CD4-positive, alpha-beta T cell treated with Interleukin-21 for 1 hour (primary cell): Measurements from ENCODE around the gene HIPK1.

ENCODE experiments used
- DNase-seq: peaks from one replicate; pipeline ENCODE4 v3.0.0-alpha.2; 2020

The HIPK1 gene

GRCh38 chr1:113913887-113914664 is 15.0 kb upstream of the HIPK1 start:
- DNase-seq, result no peak

- DNase-seq, result no peak
These were observed 12.2 kb upstream of the HIPK1 start for GRCh38 chr1:113916974-113917373.

GRCh38 chr1:113917400-113918082 is 11.6 kb upstream of the HIPK1 start:
- DNase-seq, result no peak

DNA sequence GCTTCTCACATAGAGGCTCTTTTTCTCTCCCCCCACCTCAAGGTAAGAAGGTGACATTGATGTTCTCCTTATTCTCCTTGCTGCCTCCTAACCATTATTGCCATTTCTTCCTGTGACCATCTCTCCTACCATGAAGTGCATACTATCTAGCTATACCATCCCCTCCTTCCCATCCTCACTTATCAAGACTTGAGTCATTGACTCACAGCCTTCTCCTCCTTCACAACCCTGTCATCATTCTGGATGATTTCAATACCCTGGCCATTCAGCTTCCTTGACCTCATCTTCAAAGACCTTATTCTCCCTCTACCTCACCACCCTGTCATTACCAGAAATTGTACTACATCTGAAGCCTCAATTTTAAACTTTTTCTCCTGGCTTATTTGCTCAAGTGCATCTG is 10.9 kb upstream of the HIPK1 start:
- no peak for DNase-seq

DNA sequence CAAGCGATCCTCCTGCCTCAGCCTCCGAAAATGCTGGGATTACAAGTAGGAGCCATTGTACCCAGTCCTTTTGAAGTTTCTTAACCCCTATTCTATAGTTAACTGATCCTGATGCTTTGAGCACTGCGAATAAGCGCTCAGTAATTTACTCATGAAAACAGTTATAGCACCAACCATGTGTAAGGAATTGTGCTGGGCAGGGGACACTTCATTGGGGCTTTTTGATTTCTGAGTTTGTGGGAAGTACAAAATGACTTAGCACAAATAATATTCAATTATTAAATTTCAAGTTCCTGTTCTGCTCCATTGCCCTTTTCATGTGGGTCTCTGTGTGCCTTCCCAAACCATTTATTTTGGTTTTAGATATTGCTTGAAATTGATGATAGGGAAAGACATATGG is 6.2 kb upstream of the HIPK1 start:
- DNase-seq, result no peak

GRCh38 chr1:113924473-113924872 is 4.7 kb upstream of the HIPK1 start:
- DNase-seq, result no peak

- no peak for DNase-seq
These were observed 765 bp upstream of the HIPK1 start for GRCh38 chr1:113928187-113928930.

DNA sequence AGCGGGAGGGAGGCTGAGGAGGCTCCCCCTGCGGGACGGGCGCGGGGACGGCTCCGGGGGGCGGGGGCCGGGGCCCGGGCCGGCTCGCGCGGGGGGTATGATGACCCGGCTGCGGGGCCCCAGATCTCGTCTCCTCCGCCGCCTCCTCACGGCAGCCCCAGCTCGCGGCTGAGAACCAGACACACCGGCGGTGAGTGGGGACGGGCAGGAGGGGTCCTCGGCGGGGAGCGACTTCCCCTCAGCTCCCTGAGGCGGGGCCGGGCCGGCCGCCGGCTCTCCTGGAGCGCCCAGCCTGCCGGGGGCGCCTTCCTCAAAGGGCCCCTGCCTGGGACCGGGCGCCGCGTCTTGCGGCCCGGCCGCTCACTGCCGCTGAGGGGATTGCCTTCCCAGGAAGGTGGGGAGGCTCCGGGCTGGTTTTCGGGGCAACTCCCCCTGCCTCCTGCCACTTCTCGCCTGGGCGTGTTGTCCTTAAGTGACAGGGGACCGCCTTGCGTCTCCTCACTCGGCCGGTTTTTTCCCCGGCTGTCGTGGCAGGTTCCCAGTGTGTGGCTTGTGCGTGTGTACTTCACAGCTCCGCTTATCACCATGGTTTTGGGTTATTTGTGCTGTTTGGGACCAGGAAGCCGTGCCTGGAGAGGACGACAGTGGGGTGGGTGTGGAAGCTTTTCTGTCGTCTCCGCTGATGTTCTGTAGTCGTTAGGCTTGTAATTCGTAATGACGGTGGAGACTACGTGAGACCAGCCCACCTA is 800 bp downstream of the HIPK1 start:
- peak; percentile 86 for DNase-seq

DNA sequence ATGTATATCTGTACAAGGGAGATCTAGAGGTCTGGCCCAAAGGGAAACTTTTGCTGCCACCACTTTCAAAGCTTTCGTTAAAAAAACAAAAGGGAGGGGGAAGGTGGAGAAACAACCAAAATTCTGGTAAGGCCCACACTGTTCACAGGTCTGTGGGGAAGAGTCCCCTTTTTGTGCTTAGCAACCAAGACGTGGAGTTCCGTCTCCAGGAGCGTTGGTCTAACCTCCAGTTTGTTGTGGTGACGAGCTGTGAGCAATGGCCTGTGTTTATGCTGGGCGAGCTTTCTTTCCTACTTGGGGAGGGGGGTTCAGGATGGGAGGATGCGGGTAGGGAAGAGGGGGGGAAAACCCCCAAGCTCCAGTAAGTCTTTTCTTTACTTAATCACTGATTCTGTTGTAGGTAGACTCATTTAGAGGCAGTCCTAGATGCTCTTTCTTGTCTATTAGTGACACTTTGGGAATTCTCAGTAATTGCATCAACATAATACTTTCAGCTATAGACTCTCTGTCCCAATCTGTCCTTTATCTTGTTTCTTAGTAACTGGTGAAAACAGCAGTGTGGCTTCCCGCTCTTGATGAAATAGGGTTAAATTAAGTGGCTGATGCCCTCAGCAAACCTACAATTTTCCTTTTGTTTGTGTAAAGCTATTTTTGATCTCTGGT is 1.5 kb downstream of the HIPK1 start:
- peak; percentile 93 for DNase-seq

DNA sequence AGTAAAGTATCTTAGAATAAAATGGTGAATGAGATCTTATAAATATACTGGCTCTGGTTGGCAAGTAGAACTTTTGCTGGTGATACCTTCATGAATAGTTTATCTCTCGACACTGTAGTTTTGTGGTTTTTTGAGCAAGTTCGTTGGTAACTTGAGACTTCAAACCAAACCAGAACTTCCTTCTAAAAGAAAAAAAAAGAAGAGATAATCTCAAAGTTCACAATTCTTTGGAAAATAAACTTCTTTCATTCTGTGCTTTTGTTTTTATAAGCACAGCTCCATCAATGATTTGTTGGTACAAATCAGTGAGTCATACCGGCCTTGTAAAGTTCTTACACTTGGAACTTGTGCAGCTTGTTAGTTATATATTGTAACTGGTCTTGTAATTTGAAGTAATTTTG is 2.3 kb downstream of the HIPK1 start:
- DNase-seq, result peak; percentile 67

DNA sequence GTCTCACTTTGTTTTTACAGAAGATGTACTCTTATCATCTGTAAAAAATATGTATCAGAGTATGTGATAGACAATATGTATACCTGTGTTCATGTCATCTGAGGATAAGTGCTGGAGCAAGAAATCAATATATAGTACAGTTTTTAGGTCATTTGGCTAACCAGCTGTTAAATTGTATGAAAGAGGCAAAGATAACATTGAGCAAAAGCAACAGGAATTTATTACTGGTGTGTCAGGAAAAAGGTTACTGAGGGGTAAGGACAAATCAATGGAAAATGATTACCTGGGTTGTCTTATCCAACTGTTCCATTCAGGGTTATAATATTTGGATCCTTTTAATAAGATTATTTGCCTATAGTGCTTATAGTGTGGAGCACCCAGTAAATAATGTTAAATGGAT is 4.9 kb downstream of the HIPK1 start:
- no peak for DNase-seq

DNA sequence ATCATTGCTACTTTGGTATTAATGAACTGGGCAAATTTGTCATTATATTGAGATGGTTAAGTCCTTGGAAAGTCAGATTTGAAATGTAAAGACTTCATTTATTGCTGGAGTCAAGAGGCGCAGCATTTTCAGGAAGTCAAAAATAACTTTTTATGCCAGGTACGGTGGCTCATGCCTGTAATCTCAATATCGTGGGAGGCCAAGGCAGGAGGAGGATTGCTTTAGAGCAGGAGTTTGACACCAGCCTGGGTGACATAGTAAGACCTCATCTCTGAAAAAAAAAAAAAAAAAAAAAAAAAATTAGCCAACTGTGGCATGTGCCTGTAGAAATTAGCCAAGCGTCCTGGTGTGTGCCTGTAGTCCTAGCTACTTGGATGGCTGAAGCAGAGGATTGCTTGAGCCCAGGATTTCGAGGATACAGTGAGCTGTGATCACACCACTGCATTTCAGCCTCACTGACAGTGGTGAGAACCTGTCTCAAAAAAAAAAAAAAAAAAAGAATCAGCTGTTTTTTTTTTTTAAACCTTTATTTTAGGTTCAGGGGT is 5.5 kb downstream of the HIPK1 start:
- no peak for DNase-seq

DNA sequence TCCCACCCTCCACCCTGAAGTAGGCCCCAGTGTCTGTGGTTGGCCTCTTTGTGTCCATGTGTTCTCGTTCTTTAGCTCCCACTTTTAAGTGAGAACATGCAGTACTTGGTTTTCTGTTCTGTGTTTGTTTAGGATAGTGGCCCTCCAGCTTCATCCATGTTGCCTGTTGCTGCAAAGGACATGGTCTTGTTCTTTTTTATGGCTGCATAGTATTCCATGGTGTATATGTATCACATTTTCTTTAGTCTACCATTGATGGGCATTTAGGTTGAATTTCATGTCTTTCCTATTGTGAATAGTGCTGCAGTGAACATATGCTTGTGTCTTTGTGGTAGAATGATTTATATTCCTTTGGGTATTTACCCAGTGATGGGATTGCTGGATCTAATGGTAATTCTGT is 6.1 kb downstream of the HIPK1 start:
- no peak for DNase-seq

DNA sequence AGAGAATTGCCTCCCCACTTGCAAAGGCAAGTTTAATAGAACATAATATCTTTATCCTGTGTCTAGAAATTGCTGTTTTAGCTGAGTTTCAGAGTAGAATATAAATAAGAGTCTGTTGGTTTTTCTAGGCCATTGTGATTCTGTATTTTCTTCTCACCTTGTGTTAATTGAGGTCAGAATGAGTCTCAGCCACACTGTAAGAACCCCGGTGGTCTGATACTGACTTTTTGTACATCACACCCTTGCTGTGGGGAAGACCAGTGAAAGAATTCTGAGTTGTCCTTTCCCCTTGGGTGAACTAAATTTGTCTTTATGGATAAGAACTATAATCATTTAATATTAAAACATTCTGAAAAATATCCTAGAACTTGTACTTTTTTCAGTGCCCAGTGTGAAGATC is 6.8 kb downstream of the HIPK1 start:
- peak; percentile 34 for DNase-seq

DNA sequence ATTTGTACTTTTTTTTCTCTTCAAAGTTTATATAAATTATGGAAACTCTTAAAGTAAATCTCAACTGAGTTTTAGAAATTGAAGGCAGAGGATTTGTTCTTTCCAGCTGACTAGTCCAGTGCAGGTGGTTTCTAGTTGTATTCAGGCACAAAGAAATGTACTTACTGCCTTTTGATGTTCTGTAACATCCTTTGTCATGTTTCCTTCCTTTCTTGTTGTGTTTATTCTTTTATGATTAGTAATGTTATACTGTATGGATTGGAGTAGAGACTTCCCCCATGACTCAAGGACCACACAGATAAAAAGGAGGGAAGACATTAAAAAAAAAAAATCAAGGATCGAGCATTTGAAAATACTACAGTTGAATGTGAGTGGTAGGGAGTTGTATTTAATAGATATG is 8.0 kb downstream of the HIPK1 start:
- no peak for DNase-seq

GRCh38 chr1:113938192-113938591 is 9.1 kb downstream of the HIPK1 start:
- DNase-seq, result no peak

- DNase-seq, result peak; percentile 69
These were observed 11.5 kb downstream of the HIPK1 start for GRCh38 chr1:113940365-113941244.

DNA sequence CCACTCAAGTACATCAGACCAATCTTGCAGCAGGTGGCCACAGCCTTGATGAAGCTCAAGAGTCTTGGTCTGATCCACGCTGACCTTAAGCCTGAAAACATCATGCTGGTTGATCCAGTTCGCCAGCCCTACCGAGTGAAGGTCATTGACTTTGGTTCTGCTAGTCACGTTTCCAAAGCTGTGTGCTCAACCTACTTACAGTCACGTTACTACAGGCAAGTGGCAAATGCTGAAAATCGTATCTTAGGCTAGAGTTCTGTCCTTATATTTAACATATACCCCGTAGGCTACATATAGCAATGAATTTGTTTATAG is 12.1 kb downstream of the HIPK1 start:
- DNase-seq, result no peak

DNA sequence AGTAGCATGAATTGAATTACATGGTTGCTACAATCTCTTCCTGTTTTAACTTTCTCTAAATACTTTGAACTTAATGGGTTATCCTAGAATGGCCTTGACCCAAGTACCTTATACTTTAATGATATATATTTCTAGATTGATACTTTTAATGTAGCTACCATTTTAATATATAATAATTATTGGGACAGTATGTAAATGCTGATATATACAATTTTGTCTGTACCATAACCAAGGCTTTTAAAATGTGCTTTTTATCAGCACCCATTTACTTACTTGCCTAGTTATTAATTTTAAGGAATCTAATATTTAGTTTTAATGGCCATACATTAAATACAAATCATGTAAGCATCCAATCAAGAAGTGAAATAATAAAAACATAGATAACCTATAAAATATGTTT is 13.4 kb downstream of the HIPK1 start:
- DNase-seq, result no peak

GRCh38 chr1:113943028-113943811 is 14.1 kb downstream of the HIPK1 start:
- DNase-seq, result no peak

DNA sequence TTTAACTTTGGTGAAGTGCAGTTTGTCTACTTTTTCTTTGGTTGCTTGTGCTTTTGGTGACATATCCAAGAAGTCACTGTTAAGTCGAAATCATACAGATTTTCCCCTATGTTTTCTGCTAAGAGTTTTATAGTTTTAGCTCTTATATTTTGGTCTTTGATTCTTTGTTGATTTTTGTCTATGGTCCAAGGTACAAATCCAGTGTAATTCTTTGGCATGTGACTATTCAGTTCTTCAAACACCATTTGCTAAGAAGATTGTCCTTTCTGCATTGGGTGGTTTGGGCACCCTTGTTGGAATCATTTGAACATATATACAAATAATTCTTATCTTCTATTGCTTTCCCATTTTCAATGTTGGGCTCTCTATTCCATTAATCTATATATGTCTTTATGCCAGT is 16.2 kb downstream of the HIPK1 start:
- no peak for DNase-seq
